ENCODE results near the gene ACSS3.

The ACSS3 gene

DNA sequence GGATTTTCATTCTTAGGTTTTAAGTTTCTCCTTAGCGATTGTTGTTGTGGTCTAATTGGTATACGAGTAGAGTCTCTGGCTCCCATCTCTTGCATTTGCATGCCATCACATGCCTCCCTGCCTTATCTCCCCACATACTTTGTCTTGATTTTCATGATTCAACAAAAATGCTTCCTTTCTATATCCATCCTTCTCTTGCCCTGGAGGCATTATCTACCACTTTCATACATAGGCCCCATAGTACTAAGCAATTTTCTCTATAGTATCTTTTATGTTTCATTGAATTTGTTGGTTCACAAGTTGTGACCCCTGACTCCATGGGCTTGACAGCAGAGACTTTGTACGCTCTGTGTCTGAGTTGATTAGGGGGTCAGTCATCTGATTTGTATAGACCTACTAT is 226.1 kb downstream of the ACSS3 start:
- DNase-seq, result no peak
